KMS-11 (cell line): ENCODE data around the gene AMFR.
"Not testable (repeated sequence)": the region's sequence is repeated elsewhere in the genome, so short reads cannot be mapped to it uniquely, and the experiment has no call there.

ENCODE experiments used
- H2AFZ ChIP-seq: fragments of 200-600 bp; sonication (generic); 2 replicates; pipeline ENCODE4 v1.6.1; 2016; ENCODE audit warnings: antibody characterized with exemption, mixed run types, low read depth
- H3K27ac ChIP-seq: fragments of 200-600 bp; sonication (generic); 2 replicates; pipeline ENCODE4 v1.6.1; 2016; ENCODE audit warnings: mild to moderate bottlenecking, mixed run types
- H3K27me3 ChIP-seq: fragments of 200-600 bp; sonication (generic); 2 replicates; pipeline ENCODE4 v1.6.1; 2017; ENCODE audit warnings: mild to moderate bottlenecking, low read depth, mixed run types, moderate library complexity; ENCODE audit not compliant: insufficient read depth
- H3K36me3 ChIP-seq: fragments of 200-600 bp; sonication (generic); 2 replicates; pipeline ENCODE4 v1.6.1; 2017; ENCODE audit warnings: mild to moderate bottlenecking, mixed run types; ENCODE audit not compliant: insufficient read depth
- H3K4me1 ChIP-seq: fragments of 200-600 bp; sonication (generic); 2 replicates; pipeline ENCODE4 v1.6.1; 2016; ENCODE audit warnings: mild to moderate bottlenecking, low read depth, mixed run types; ENCODE audit not compliant: poor library complexity, severe bottlenecking
- H3K4me2 ChIP-seq: fragments of 200-600 bp; sonication (generic); 2 replicates; pipeline ENCODE4 v1.7.0; 2016; ENCODE audit warnings: mild to moderate bottlenecking, mixed run types
- H3K4me3 ChIP-seq: fragments of 200-600 bp; sonication (generic); IDR thresholded peaks from 2 replicates; pipeline ENCODE4 v1.6.1; 2017; ENCODE audit warnings: low read depth, low read length, mixed read lengths; ENCODE audit not compliant: insufficient read depth
- H3K79me2 ChIP-seq: fragments of 200-600 bp; sonication (generic); 2 replicates; pipeline ENCODE4 v1.6.1; 2016; ENCODE audit warnings: low read depth, mixed run types; ENCODE audit not compliant: insufficient read depth
- H3K9ac ChIP-seq: fragments of 200-600 bp; sonication (generic); 2 replicates; pipeline ENCODE4 v1.6.1; 2016; ENCODE audit warnings: mild to moderate bottlenecking, mixed run types
- H4K20me1 ChIP-seq: fragments of 200-600 bp; sonication (generic); 2 replicates; pipeline ENCODE4 v1.6.1; 2016; ENCODE audit warnings: mild to moderate bottlenecking, mixed run types; ENCODE audit not compliant: insufficient read depth
- TF ChIP-seq, protein P1 (sequence below): fragments of 200-600 bp; sonication (generic); conservative IDR thresholded peaks from 2 replicates; pipeline ENCODE4 v1.6.1; 2017; ENCODE audit warnings: low read depth, mild to moderate bottlenecking, antibody characterized with exemption, low read length, moderate library complexity, mixed read lengths

The AMFR gene

DNA sequence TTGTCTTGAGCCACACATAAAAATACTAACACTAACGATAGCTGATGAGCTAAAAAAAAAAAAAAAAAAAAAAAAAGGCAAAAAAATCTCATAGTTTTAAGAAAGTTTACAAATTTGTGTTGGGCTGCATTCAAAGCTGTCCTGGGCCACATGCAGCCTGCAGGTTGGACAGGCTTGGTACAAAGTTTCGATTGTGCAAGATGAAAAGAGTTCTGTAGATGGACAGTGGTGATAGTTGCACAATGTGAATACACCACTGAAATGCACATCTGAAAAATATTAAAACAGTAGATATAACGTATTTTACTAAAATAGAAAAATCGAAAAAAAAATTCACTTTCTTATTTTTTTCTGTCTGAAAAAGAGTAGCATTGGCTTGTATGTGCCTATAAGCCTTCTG lies 42.9 kb downstream of the AMFR start:
- H3K9ac ChIP-seq, result no peak overlapping the region
- H3K36me3 ChIP-seq, result no peaks in the 10 kb centered on the region

DNA sequence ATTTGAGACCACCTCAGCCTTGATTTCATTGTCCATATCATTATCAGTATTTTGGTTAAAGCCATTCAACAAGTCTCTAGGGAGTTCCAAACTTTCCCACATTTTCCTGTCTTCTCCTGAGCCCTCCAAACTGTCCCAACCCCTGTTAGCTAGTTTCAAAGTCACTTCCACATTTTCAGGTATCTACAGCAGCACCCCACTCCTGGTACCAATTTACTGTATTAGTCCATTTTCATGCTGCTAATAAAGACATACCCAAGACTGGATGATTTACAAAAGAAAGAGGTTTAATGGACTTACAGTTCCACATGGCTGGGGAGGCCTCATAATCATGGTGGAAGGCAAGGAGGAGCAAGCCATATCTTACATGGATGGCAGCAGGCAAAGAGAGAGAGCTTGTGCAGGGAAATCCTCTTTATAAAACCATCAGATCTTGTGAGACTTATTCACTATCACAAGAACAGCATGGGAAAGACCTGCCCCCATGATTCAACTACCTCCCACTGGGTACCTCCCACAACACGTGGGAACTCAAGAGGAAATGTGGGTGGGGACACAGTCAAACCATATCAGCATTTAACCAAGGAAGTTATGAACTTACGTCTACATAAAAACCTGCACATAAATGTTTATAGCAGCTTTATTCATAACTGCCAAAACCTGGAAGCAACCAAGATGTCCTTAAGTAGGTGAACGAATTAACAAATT lies 44.4 kb downstream of the AMFR start:
- not testable (repeated sequence) for H3K9ac ChIP-seq, H3K4me3 ChIP-seq, H3K27ac ChIP-seq, H3K4me1 ChIP-seq, H3K79me2 ChIP-seq, H3K27me3 ChIP-seq, H3K36me3 ChIP-seq, H4K20me1 ChIP-seq, H3K4me2 ChIP-seq, H2AFZ ChIP-seq

More for the DNA sequence above, 42.9 kb downstream of the AMFR start:
- Histone ChIP-seq H3K27ac (no peak overlapping the region), H3K79me2 (no peaks in the 10 kb centered on the region), H4K20me1 (no peaks in the 10 kb centered on the region), H2AFZ (no peak overlapping the region), H3K27me3 (no peaks in the 10 kb centered on the region), H3K4me2 (no peak overlapping the region), H3K4me3 (no peak overlapping the region), H3K4me1 (no peaks in the 10 kb centered on the region)
- TF ChIP-seq, protein P1, sequence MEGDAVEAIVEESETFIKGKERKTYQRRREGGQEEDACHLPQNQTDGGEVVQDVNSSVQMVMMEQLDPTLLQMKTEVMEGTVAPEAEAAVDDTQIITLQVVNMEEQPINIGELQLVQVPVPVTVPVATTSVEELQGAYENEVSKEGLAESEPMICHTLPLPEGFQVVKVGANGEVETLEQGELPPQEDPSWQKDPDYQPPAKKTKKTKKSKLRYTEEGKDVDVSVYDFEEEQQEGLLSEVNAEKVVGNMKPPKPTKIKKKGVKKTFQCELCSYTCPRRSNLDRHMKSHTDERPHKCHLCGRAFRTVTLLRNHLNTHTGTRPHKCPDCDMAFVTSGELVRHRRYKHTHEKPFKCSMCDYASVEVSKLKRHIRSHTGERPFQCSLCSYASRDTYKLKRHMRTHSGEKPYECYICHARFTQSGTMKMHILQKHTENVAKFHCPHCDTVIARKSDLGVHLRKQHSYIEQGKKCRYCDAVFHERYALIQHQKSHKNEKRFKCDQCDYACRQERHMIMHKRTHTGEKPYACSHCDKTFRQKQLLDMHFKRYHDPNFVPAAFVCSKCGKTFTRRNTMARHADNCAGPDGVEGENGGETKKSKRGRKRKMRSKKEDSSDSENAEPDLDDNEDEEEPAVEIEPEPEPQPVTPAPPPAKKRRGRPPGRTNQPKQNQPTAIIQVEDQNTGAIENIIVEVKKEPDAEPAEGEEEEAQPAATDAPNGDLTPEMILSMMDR, result no peak

DNA sequence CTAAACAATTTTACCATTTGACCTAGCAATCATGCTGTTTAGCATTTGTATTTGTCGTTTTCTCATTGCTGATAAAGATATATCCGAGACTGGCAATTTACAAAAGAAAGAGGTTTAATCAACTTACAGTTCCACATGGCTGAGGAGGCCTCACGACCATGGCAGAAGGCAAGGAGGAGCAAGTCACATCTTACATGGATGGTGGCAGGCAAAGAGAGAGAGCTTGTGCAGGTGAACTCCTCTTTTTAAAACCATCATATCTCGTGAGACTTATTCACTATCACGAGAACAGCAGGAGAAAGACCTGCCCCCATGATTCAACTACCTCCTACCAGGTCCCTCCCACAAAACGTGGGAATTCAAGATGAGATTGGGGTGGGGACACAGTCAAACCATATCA lies 46.3 kb downstream of the AMFR start:
- H3K27me3 ChIP-seq, H2AFZ ChIP-seq, H4K20me1 ChIP-seq, H3K4me2 ChIP-seq, H3K27ac ChIP-seq, H3K4me3 ChIP-seq, H3K4me1 ChIP-seq, H3K36me3 ChIP-seq, H3K9ac ChIP-seq, H3K79me2 ChIP-seq: not testable (repeated sequence)

DNA sequence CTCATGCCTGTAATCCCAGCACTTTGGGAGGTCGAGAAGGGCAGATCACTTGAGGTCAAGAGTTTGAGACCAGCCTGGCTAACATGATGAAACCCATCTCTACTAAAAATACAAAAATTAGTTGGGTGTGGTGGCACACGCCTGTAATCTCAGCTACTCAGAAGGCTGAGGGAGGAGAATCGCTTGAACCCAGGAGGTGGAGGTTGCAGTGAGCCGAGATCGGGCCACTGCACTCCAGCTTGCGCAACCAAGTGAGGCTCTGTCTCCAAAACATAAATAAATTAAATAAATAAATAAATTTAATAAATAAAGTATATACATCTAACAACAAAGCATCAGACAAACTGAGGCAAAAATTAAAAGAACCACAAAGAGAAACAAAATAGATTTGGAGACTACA lies 49.6 kb downstream of the AMFR start:
- not testable (repeated sequence) for H3K4me3 ChIP-seq, H4K20me1 ChIP-seq, H3K27ac ChIP-seq, H2AFZ ChIP-seq, H3K4me2 ChIP-seq, H3K27me3 ChIP-seq, H3K4me1 ChIP-seq, H3K36me3 ChIP-seq, H3K9ac ChIP-seq, H3K79me2 ChIP-seq

DNA sequence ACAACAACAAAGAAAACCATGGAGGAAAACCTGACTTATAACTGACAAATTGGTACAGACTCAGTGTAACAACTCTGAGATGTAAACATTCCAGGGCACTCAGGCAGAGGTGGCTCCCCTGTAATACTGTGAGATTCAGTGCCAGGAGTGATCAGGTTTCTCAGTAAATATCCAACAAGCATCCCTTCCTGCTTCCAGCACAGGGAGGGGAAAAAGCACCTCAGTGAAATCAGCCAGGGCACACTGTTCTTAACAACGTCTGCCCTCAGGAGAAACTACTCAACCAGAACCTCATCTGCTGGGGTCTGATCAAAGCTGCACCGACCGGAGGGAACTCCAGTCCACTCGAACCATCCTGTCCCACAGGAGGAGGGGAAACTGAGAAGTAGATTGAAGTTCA lies 52.3 kb downstream of the AMFR start:
- Histone ChIP-seq H4K20me1 (no peaks in the 10 kb centered on the region), H3K4me3 (no peak overlapping the region), H3K4me2 (no peak overlapping the region), H3K27me3 (no peaks in the 10 kb centered on the region), H3K79me2 (no peaks in the 10 kb centered on the region), H2AFZ (no peak overlapping the region), H3K4me1 (no peaks in the 10 kb centered on the region), H3K36me3 (no peaks in the 10 kb centered on the region), H3K9ac (no peak overlapping the region), H3K27ac (no peak overlapping the region)
- TF ChIP-seq, protein P1, result no peak

DNA sequence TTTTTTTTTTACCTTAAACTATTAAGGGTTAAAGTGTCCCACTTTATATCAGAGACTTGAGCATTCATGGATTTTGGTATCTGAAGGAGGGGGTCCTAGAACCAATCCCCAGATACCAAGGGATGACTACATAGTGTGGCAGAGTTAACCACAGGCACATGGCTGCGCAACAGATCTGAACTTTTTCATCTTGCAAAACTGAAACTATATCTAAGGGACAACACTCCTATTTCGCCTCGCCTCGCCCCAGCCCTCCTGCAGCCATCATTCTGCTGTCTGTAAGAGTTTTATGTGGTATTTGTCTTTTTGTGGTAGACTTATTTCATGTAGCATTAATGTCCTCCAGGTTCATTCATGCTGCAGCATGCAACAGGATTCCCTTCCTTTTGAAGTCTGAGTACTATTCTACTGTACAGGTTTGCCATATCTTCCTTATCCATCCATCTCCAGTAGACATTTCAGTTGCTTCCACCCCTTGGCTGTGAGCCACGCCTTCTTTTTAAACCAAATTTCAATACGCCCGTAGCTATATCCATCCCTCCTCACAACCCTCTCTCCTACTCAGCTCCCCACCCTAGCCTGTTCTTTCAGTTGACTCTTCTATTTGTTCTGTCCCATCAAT lies 53.2 kb downstream of the AMFR start:
- Histone ChIP-seq H3K36me3 (no peaks in the 10 kb centered on the region), H4K20me1 (no peaks in the 10 kb centered on the region), H2AFZ (no peak overlapping the region), H3K27ac (no peak overlapping the region), H3K4me2 (no peak overlapping the region), H3K4me1 (no peaks in the 10 kb centered on the region), H3K27me3 (no peaks in the 10 kb centered on the region), H3K4me3 (no peak overlapping the region), H3K9ac (no peak overlapping the region), H3K79me2 (no peaks in the 10 kb centered on the region)
- TF ChIP-seq, protein P1, result no peak
